ENCODE data around the gene OR52D1. TPM values are rescaled to one million over a fixed set of nuclear protein-coding genes. Genes with fewer than 3 reads are reported as not detected.

The OR52D1 gene
- not detected for total RNA-seq

DNA sequence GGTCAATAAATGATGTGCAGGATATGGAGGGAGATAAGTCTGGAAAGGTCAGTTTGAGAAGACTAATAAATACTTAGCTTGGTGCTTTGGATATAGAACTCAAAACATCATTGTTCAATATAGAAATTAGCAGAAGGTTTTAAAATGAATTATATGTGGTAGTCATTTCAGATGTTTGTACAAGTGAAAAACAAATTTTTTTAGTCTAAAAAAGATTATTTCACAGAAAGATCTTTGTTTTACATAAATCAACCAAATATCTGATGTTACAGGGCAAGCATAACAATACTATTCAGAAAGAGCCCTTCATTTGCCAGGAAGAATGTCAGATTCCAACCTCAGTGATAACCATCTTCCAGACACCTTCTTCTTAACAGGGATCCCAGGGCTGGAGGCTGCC, at the start of gene OR52D1:
OR52D1 (plus strand) TSS at position 301 of the 400 bp plus-strand sequence; CDS start at position 323, 22 bp downstream.

DNA sequence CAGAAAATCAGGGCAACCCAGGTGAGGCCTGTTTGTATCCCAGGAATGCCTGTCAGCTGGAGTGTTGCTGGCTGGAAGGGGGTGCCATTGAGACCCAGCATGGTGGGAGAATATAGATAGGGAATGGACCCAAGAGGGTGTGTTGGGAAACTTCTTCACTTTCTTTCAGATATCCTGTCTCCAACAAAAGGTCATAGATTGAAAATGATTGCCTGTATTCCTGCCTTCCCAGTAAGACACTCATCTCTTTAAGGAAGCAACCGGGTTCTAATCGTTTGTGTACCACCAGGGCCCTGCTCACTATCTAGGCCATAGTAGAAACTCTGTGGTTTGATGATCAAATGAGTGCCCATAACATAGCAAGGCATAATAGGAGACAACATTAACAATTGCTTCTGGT, 47.1 kb upstream of the OR52D1 start, which contains the start of gene OR51I1:
OR51I1 (minus strand) TSS at position 101 of the 400 bp plus-strand sequence; CDS start at position 101, 0 bp downstream.

DNA sequence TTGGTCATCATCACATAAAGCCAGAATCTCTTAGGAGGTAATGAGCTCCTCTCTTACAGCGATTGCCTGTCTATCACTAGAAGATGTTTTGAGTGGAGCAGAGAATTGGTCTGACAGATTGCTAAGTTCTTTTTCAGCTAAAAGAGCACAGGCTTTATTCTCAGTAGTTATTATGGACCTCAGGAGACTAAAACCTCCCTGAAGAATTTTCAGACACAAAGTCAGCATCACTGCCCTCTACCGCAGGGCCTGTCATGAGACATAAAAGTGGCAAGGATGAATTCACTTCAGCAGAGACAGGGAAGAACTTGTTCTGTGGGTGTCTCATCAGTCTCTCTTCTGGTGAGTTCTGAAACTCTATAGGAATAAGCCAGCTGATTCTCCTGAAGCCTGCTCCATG, 39.5 kb upstream of the OR52D1 start, which contains the start of gene OR51I2:
OR51I2 (plus strand) TSS at position 301 of the 400 bp plus-strand sequence. CDS start 4,166 bp downstream, outside the sequence.

DNA sequence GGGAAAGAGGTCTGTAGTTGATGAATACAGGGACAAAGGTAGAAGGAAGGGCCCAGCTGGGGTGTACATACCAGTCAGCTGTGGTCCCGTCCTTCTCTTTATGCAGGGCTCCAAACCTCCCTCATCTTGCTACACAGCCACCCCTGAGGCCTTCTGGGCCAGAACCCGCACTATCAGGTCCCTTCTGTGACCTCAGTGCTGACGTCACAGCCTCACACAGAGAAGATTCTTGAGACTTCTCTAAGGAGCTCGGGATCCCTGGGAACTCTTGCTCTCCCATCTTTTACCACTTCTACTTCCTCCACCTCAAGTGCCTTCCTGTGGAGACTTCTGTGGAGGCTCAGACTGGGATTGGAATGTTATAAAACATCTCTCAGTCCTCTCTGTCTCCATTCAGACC, 21.3 kb downstream of the OR52D1 start, which contains the start of gene UBQLN3:
UBQLN3 (minus strand) TSS at position 155 of the 400 bp plus-strand sequence. CDS start 399 bp downstream, outside the sequence.

DNA sequence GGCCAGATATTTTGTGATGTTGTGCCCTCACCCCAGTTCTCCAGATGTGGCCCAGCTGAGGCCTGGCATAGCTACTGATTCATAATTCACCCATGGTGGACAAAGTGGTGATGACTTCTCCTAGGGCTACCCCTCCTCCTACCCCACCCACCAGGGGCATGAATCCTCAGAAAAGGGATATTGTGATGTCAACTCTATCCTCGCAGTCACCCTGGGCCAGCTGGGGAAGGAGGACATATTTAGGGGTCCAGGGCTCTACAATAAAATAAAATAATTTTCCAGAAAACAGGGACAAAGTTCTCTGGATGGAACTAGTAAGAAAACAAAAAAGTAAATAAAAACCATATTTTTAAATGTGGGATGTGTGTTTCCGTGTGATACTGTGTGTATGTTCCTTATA, 28.1 kb downstream of the OR52D1 start, which contains the start of gene UBQLNL:
UBQLNL (minus strand) TSS at position 101 of the 400 bp plus-strand sequence. CDS start 258 bp downstream, outside the sequence.

Other genes with a start within 250 kb of the OR52D1 start
- gene HBG1, start 238.8 kb upstream of the OR52D1 start, total RNA-seq: not detected
- not detected for gene HBG2, start 233.9 kb upstream of the OR52D1 start, total RNA-seq
- not detected for gene HBE1, start 218.7 kb upstream of the OR52D1 start, total RNA-seq
- not detected for gene OR51B4, start 186.7 kb upstream of the OR52D1 start, total RNA-seq
- gene OR51B2, start 164.4 kb upstream of the OR52D1 start, total RNA-seq: under 1 TPM in 1 of 2 donors, not detected in 1; 0.34 TPM
- not detected for gene OR51B5, start 145.2 kb upstream of the OR52D1 start, total RNA-seq
- gene OR51B6, start 137.2 kb upstream of the OR52D1 start, total RNA-seq: not detected
- not detected for gene OR51M1, start 104.9 kb upstream of the OR52D1 start, total RNA-seq
- not detected for gene OR51Q1, start 66.6 kb upstream of the OR52D1 start, total RNA-seq
- gene OR51I1, start 47.2 kb upstream of the OR52D1 start, total RNA-seq: under 1 TPM in 1 of 2 donors, not detected in 1; 0.34 TPM
- not detected for gene OR51I2, start 39.4 kb upstream of the OR52D1 start, total RNA-seq
- not detected for gene UBQLN3, start 21.3 kb downstream of the OR52D1 start, total RNA-seq
- gene UBQLNL, start 28.0 kb downstream of the OR52D1 start, total RNA-seq: under 1 TPM in 1 of 2 donors, not detected in 1; 0.34 TPM
- gene OR52H1, start 59.9 kb downstream of the OR52D1 start, total RNA-seq: under 1 TPM in 1 of 2 donors, not detected in 1; 0.69 TPM
- gene OR52B6, start 92.2 kb downstream of the OR52D1 start, total RNA-seq: not detected
- 1 to 10 TPM; 4.5 to 8.7 TPM for gene TRIM6, start 108.0 kb downstream of the OR52D1 start, total RNA-seq
- gene TRIM34, start 136.3 kb downstream of the OR52D1 start, total RNA-seq: 10 to 100 TPM; 19.3 to 26.6 TPM
- 10 to 100 TPM; 66.8 to 72.6 TPM for gene TRIM5, start 196.4 kb downstream of the OR52D1 start, total RNA-seq
- gene TRIM22, start 201.1 kb downstream of the OR52D1 start, total RNA-seq: 100 to 1,000 TPM; 117 to 188 TPM
- gene OR56B1, start 247.8 kb downstream of the OR52D1 start, total RNA-seq: not detected

Data from melanocyte of skin (primary cell).